ENCODE data around the gene RUNX2.

GRCh38 chr6:45571159-45571558 lies 243.0 kb downstream of the RUNX2 start:
- TF ChIP-seq, protein P1, sequence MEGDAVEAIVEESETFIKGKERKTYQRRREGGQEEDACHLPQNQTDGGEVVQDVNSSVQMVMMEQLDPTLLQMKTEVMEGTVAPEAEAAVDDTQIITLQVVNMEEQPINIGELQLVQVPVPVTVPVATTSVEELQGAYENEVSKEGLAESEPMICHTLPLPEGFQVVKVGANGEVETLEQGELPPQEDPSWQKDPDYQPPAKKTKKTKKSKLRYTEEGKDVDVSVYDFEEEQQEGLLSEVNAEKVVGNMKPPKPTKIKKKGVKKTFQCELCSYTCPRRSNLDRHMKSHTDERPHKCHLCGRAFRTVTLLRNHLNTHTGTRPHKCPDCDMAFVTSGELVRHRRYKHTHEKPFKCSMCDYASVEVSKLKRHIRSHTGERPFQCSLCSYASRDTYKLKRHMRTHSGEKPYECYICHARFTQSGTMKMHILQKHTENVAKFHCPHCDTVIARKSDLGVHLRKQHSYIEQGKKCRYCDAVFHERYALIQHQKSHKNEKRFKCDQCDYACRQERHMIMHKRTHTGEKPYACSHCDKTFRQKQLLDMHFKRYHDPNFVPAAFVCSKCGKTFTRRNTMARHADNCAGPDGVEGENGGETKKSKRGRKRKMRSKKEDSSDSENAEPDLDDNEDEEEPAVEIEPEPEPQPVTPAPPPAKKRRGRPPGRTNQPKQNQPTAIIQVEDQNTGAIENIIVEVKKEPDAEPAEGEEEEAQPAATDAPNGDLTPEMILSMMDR (IDR thresholded peaks at IDR 0.05), result no peak
- TF ChIP-seq POLR2A (IDR thresholded peaks at IDR 0.05), result no peak

Measured in uterus (tissue), 2 donors.